ENCODE data around the gene BMAL1.

BMAL1 gene

DNA sequence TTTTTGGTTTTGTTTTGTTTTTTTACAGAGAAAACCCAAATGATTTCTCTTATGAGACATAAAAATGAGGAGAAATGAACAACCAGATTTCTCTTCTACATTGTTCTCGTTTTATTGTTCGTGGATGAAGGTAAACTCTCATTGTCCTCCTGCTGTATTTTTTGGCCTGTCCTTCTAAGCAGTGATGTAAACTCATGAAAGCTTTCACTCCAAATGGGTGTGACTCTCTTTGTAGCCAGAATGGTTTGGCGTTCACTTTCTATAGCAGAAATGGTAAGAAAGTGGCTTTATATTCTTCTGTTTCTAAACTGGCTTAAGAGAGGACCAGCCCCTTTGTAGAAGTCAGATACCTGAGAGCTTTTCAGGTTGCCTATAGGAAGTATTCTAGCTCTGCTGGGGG lies 15.5 kb upstream of the BMAL1 start:
- DNase-seq: no peak

DNA sequence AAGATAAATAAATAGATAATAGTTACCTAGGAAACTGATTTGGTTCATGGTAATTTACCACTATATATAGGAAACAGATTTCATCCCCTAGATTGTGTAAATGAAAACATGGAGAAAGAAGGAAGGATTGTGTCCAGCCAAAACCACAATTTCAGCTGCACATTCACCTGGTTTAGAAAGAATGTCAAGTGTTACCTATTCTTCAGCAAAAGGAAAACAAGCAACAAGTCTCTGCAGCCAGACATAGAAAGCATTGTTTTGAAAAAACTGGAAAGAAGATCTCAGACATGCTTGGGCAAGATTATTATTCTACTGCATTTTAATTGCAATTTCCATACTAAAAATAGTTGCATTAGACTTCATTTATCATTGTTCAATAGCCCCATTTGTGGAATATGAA lies 8.8 kb upstream of the BMAL1 start:
- DNase-seq: no peak

DNA sequence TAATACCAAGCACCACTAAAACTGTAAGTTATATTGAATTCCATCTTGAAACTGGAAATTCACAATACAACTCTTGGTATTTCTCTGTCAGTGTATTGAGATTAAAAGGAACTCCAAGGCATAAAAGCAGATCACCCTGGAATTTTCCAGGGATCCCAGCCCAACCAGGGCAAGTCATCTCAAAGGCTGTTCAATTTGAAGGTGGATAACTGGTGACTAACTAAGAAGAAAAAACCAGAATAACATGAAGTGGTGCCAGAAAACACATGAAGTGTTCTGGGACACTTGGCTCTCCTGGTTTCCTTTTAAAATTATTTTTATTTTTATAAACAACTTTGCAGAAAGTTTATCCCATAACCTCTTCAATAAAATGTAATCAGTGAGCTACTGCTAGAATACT lies 7.8 kb upstream of the BMAL1 start:
- no peak for DNase-seq

DNA sequence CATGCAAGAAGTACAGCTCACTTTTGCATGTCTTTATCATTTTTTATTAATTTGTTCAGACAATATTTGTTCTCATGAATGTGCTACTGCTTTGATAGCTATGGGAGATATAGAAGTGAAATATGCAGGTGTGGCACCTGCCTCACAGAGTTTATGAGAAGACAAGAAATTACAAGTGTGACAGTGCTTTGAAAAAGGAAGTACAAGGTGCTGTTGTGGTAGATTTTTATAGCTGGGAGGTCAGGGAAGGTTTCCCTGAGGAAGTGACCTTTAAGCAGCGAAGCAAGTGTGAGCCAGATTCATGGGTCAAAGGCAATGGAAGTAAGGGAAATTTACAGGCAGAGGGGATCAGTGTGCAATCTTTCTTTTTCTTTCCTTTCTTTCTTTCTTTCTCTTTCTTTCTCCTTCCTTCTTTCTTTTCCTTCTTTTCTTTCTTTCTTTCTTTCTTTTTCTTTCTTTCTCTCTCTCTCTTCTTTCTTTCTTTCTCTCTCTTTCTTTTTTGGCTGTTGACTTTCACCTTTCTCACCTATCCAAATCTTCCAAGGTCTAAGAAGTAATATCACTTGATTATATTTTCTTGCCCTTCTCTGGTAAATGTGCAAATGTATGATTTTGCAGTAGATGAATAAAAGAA lies 6.4 kb upstream of the BMAL1 start:
- no peak for DNase-seq

DNA sequence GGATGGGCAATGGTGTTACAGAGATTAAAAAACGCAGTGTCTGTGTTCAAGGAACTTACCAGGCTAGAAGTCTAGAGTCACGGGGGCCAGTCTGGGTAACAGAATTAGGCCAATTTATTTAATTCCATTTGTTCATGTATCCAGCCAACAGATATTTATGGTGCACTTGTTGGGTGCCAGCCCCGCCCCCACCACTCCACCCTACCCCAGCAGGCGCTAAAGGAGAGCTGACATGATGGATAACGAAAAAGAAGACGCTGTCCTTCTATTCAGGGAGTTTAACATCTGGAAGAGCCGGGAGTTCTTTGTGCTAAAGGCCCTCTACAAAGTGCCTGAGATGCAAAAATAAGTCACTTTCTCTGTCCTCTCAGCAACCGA lies 1.1 kb upstream of the BMAL1 start:
- no peak for DNase-seq

DNA sequence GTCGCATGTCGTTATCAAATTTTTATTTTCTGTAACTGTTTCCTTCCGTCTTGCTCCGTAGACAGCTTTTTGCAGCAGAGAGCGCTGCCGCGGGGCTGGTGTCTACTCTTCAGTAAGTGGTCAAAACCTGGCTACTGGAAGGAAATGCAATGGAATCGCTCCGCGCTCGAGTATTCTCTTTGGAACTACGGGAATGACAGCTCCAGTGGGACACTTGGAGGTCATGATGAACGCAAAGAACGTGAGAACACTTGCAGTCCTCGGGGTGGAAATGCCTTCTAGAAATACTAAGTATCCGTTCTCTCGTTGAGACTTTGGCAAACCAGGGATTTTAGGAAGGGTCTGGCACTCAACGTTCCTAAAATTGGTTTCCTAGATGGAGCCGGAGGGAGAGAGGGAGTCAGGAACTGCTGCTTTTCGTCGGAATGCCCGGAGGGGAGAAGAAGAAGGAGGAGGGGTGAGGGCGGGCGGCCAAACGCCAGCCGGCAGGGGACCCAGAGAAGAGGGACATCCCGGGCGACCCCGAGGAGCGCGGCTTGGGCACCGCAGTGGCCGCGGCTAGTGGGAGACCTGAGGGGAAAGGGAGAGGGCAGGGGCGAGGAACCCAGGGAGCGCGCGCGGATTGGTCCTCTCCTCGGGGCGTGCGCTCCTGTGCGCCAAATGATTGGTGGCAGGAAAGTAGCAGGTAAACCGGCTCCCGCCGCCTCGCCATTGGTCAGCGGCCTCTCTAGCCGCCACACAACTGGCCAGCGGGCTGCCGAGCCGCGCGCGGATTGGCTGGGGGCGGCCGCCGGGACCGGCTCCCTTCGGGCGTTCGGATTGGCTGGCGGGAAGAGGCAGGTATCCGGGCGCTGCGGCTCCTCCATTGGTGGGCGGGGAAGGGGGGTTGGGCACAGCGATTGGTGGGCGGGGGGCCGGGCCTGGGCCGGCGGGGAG lies 490 bp upstream of the BMAL1 start:
- DNase-seq: peak; percentile 82

DNA sequence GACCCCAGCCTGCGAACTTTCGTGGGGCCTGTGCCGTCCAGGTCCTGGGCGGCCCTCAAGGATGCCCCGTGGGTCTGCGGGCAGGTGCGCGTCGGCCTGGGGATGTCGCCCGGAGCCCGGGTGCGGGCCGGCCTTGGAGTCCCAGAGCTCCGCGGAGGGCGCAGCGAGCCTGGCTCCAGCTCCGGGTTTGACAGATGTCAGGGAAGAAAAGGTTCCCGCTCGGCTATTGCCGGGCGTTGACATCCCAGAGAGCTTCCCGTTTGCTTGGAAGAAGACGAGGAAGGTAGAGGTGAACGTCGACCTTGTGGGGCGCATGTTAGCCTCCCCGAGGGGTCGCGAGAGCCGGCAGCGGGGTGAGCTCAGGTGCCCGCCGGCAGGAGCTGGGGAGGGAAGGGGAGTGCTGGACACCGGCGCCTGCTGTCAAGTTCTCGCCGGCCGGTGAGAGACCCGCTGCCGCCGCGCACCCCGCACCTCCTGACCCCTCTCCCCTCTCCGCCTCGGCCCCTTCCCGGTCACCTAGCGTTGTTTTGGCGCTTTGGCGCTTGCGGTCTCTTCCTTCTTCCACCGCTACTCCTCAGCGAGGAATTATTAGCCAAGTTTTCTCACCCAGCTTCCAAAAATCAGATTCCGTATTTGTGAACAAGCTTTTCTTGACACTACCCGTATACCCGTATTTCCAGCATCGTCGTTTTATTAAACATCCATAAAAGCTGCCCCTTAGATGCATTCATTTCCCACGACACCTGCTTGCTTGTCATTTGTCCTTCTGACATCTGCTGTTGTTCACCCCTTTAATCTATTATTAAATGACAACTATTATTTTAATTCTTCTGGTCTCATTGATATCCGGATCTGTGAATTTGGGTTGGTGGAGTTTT lies 1.3 kb downstream of the BMAL1 start:
- DNase-seq: no peak

DNA sequence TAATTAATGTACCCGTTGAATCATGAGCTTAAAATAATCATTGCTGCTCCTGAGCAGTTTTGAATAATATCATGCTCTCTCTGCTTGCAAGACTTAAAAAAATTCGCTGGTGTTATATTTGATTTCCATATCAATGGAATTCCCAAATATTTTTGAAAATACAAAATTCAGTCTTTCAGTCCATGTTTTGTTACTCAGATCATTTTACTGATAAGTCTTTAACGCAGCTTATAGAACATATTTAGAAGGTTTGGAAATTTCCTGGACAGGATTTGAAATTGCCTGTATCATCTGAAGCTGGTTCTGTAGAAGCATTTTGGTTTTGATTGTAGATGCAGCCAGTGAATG lies 1.9 kb downstream of the BMAL1 start:
- no peak for DNase-seq

DNA sequence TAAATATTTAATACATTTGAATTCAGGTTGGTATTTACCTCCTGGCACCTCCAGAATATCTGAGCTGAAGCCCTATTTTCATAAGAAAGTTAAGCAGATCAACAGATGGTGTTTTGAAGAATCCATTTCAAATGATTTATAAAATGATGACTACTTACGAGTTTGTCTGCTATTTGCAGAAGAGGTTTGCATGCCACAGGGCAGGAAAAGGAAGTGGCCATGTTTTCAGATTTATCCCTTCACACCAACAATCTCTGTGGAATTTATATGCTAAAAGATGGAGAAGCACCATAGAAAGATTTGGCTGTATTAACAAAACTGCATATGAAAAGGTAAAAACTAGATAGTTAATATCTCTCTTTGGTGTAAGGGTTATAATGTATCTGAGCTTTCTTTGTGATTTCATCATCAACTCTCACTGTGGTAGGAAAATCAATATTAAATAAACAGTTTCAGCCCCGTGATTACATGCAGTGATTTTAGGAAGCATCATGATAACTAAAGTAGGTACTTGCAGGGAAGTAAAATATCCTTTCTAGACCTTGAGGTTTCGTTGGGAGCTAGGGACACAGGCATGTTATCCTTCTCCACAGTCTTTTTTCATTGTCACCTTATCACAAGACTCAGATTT lies 2.6 kb downstream of the BMAL1 start:
- no peak for DNase-seq

DNA sequence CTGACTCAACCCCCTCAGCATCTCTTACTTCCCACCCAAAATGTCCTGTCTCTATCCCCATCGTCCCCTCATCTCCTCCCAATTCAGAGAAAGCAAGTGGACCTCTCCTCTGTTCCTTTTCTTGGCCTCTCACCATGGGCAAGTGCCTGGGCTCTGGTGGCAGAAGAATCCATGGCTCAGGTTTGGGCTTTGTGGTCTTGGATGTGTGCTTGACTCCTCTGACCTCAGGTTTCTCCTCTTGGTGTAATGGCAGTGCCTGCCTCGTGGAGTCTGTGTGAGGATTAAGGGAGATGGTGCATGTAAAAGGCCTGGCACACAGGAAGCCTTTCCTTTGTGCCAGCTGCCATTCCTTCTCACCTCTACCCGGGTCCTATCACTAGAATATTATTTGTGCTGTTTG lies 3.2 kb downstream of the BMAL1 start:
- no peak for DNase-seq

DNA sequence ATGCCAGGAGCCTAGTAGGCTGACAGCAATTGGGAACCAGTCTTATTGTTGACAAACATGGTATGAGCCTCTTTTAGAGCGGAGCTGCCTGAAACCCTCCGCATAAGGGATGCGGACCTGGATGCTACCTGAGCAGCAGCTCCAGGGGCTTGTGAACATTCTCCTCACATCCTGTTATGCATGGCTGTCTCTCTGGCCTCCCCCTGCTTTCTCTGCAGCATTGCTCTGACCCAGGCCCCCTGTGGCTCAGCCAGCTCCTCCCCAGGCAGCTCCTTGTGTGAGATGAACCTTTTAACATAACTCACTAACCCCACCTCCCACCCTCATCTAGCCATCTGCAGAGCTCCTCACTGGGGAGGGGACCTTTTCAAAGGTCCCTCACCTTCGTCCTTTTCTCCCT lies 6.0 kb downstream of the BMAL1 start:
- no peak for DNase-seq

DNA sequence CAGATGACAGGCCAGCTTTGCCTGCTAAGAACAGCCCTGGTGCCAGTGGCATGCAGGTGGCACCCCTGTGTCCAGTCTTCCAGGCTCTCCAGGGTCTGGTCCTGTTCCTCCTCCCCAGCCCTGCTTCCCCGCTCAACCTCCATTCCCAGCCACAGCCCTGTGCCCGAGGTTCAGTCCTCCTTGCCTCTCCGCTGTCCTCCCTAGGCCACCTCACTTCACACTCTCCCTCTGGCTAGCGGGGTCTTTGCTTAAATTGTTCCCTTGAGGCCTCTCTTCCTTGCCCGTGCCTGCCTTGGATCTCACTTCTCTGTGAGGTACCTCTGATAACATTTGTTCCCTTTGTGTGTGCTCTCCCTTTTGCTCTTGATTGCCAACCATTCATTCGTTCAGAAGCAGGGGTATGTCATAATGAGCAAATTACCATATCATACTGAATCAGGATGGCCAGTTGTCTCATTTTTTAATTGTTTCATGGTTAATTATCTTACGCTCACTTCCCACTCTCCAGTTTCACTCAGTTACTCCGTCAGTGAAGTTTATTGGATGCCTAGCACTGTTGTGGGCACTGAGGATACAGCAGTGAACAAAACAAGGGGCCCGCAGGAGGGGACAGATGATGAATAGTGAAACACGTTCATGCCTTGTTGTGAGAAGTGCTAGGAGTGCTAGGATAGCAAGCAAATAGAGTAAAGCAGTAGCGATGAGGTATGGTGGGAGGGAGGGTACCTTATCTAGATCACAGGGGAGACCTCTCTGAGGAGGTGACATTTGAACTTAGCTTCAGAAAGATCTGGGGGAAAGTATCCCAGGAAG lies 7.4 kb downstream of the BMAL1 start:
- no peak for DNase-seq

DNA sequence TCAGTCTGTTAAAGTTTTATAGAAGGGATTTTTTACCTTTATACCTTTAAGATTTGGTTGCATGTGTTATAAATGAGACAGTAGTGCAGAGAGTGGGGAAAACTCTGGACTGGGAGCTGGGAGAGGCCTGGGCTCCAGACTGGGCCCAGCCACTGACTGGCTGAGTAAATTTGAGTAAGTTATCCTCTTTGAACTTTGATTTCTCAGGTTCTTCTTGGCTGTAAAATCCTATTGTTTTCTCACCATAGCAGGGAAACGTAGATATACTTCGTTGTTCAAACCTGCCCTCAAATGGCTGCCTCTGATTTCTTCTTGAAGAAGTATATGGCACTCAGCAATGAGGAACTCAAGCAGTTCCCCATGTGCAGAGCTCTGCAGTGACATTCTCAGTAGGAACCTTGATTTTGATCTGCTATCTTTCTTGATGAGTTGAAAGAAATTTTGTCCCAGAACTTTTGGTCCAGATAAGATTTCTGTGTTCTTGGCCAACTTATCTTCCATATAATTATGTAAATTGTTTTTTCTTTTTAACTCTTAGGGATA lies 8.8 kb downstream of the BMAL1 start:
- DNase-seq: no peak

DNA sequence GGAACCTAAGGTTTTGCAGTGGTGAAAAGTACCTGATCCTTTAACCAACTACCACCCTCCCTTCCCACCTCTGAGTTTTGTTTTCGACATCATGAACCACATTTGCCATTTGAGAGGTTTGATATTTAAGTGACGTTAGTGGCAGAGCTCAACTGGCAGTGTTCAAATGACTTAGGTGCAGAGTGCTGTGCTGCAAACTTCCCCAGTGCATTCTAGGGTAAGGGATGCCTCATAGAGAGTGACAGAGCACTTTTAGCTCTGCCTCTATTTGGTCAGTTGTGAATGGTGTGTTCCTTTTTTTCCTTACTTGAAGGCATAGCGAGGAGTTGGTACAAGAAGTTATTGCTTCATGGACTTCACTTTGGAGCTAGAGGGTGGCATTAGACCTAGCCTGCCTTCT lies 9.4 kb downstream of the BMAL1 start:
- no peak for DNase-seq

DNA sequence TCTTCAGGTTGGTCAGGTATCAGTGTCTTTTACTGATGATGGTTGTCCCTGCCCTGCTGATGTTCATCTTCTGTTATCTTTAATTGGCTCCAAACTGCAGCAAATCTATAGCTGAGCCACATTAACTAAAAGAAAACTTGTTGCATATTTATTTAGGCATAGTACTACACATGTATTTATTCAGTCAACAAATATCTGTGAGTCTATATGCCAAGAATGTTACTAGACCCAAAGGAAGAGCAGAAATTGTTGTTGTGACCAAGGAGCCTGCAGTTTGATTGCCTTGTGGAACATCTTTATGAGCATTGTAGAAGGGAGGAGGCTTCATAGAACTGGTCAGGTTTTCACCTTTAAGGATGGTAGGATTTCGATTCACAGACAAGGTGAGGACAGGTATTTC lies 10.1 kb downstream of the BMAL1 start:
- DNase-seq: no peak

DNA sequence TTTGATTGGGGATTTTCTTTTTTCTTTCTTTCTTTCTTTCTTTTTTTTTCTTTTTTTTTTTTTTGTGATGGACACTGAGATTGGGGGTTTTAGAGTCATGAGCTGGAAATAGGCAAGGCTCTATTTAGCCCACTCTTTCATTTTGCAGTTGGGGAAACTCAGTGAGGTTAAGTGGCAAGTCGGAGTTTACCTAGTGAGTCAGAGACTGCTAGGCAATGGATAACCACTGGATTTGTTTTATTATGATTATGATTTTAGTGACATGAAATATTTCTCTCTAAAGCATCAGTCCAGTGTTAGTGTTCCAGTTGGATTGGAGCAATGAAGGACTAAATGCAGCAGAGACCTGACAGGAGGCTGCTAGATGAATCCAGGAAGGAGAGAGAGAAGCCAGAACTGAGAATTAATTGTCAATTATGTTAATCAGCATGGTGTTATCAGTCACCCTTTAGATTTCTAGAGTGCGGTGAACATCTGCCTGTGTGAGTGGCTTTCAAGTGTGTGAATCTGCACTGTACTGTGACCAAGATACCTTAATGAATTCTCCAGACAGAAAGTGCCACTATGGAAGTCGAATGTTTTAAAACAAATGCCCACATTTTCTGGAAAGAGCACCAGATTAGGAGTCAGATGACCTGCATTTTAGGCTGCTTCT lies 10.9 kb downstream of the BMAL1 start:
- no peak for DNase-seq

DNA sequence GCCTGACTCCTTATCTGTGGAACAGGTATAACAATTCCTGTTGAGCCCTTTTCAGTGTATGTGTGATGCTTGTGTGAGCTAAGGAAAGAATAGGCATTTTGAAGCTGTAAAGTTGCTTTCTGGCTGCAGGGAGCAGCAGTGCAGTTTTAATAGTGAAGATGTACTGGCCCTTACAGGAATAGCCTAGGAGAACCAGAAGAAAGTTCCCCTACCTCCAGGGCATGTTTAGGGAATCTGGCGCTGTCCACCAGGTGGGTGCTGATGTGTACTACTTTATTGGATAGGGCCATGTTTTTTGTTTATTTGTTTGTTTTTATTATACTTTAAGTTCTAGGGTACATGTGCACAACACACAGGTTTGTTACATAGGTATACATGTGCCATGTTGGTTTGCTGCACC lies 11.5 kb downstream of the BMAL1 start:
- no peak for DNase-seq

DNA sequence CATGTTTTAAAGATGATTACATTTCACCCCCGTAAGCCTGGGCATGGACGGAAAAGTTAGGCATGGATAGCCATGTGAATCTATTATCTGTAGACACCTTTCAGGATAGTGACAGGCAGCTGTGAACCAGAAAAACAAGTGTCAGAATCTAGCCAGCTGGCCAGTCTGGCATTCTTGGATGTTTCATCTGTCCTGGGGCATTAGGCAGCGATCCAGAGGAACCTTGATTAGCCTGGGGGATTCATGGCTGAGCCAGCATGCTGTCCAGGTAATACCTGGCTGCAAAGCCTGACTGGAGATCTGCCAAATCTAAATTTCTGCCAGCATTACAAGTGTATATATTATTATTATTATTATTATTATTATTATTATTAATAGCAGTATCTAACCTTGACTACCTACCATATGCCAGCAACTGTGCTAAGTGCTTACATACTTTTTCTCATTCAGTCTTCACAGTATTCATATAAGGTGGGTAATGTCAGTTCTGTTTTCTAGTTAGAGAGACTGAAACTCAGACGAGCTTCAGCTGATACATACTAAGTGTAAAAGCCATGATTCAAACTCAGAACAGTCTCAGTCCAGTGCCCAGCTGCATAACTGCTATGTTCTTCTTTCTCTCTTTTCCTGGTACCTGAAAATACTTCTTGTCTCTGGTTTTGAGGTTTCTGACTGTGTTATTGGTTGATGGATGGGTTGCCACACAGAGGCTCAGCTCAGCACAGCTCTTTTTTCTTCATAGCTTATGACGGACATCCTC lies 12.8 kb downstream of the BMAL1 start:
- no peak for DNase-seq

DNA sequence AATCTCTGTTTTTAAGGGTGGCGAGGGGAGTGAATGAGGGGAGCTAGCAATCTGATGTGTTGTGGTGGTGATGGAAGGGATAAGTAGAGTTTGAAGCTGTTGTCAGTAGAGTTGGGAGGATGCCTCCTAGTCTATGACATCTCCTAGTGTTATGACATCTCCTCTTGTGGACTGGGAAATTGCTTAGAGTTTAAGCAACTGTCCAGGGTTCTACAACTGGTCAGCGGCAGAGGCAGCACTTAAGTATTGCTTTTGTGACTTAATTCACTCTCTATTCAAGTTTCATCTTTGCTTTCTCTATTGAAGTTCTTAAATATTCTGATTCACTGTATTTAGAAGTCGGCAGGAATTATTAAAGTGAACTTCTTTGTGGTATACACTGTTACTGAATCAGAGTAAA lies 13.8 kb downstream of the BMAL1 start:
- DNase-seq: no peak

DNA sequence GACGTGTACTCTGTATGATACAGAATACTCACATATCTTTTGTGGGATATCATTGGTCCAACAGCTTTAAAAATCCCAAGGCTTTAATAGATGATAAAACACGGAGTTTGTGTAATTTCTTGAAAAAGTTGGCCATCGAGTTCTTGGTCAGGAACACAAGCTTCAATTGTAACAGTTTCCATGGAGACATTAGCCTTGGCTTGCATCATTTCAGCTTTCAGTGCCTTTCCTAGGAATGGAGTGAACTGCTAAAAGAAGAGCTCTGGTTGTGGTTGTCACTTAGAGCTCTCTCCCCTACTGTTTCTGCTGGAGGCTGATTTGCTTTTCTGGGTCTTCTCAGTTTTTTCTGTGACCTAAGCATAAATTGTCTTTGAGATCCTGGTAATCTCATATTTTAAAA lies 14.2 kb downstream of the BMAL1 start:
- DNase-seq: no peak

DNA sequence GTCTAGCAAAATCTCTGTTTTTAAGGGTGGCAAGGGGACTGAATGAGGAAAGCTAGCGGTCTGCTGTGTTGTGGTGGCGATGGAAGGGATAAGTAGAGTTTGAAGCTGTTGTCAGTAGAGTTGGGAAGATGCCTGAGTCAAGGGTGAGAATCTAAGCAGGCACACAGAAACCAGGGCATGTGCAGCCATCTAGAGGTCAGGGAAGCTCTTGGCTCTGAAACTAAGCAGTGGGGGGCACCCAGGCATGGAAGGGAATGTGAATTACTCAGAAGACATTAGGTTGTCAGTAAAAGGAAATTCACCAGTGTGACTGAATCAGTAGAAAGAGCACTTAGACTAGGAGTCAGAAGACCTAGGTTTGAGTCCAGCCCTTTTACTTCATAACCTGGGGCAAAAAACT lies 15.4 kb downstream of the BMAL1 start:
- no peak for DNase-seq

Measured in NCI-H2171 (cell line).